ENCODE measurements around the gene CNOT10.

- TF ChIP-seq CTCF (IDR thresholded peaks at IDR 0.05) = no peak
- no peak for TF ChIP-seq POLR2AphosphoS5 (IDR thresholded peaks at IDR 0.05)
Measured at GRCh38 chr3:32820971-32821685, 136.1 kb downstream of the CNOT10 start.

All from suprapubic skin (tissue), 3 donors.